ENCODE measurements around the gene OSER1.

DNA sequence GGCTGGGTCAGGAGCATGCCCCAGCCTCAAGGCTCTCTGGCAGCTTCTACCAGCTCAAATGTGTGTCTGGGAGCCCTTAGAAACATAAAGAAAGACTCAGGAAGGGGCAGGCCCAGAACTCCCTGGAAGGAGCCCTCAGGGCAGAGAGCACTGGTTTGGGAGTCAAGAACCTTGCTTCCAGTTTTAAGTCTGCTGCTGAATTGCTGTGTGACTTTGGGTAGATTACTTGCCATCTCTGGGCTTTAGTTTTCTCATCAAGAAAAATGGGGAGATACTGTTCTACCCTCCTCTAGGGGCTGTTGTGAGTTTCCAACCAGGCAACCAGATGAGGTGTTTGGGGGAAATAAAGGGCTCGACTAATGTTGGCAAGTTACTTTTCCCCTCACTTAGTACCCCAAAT, 45.4 kb upstream of the OSER1 start:
- TF ChIP-seq, protein P1, sequence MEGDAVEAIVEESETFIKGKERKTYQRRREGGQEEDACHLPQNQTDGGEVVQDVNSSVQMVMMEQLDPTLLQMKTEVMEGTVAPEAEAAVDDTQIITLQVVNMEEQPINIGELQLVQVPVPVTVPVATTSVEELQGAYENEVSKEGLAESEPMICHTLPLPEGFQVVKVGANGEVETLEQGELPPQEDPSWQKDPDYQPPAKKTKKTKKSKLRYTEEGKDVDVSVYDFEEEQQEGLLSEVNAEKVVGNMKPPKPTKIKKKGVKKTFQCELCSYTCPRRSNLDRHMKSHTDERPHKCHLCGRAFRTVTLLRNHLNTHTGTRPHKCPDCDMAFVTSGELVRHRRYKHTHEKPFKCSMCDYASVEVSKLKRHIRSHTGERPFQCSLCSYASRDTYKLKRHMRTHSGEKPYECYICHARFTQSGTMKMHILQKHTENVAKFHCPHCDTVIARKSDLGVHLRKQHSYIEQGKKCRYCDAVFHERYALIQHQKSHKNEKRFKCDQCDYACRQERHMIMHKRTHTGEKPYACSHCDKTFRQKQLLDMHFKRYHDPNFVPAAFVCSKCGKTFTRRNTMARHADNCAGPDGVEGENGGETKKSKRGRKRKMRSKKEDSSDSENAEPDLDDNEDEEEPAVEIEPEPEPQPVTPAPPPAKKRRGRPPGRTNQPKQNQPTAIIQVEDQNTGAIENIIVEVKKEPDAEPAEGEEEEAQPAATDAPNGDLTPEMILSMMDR (conservative IDR thresholded peaks at IDR 0.05; ENCODE audit: low read depth, low read length) = no peak
- TF ChIP-seq EZH2 (IDR thresholded peaks at IDR 0.05; ENCODE audit: low read length, unreplicated experiment) = no peak
- TF ChIP-seq EZH2phosphoT487 (IDR thresholded peaks at IDR 0.05; ENCODE audit: borderline replicate concordance, low read length) = no peak
